Prostate gland (tissue), 2 donors: ENCODE data around the gene RTN1.

Experiments
- CTCF ChIP-seq, 4 experiments: fragments of 200-600 bp in 2 of 4; fragments of 450-650 bp in 2 of 4; sonication (generic) in 2 of 4; IDR thresholded peaks; 1 replicate in 3 of 4; 2 replicates in 1 of 4; pipeline ENCODE4 v1.5.1; 2016 to 2019; ENCODE audit warnings: antibody characterized with exemption in 4 of 4, mild to moderate bottlenecking in 2 of 4, moderate library complexity in 2 of 4
- POLR2A ChIP-seq: fragments of 450-650 bp; IDR thresholded peaks from one replicate; pipeline ENCODE4 v1.6.1; 2016; ENCODE audit warnings: antibody characterized with exemption, mild to moderate bottlenecking

- TF ChIP-seq CTCF (IDR thresholded peaks at IDR 0.05) (no peak), POLR2A (no peak)
Observed at GRCh38 chr14:59857328-59857727, 13.2 kb downstream of the RTN1 start.
